Osteocyte (in vitro differentiated cells): Measurements from ENCODE around the gene KIAA1217. TPM values are rescaled to one million over a fixed set of nuclear protein-coding genes. Genes with fewer than 3 reads are reported as not detected.

Source experiments
- DNase-seq: peaks from one replicate; pipeline ENCODE4 v3.0.0; 2021; ENCODE audit warnings: mixed read lengths; ENCODE audit not compliant: unreplicated experiment; ENCODE audit errors: extremely low spot score
- H3K27ac Mint-ChIP-seq: one replicate; pipeline ENCODE4 v1.8.0; 2021; ENCODE audit warnings: mild to moderate bottlenecking, mixed read lengths; ENCODE audit not compliant: unreplicated experiment
- H3K27me3 Mint-ChIP-seq: one replicate; pipeline ENCODE4 v1.8.0; 2021; ENCODE audit warnings: mixed read lengths; ENCODE audit not compliant: unreplicated experiment
- H3K36me3 Mint-ChIP-seq: one replicate; pipeline ENCODE4 v1.8.0; 2021; ENCODE audit warnings: mixed read lengths; ENCODE audit not compliant: unreplicated experiment
- H3K4me1 Mint-ChIP-seq: one replicate; pipeline ENCODE4 v1.8.0; 2021; ENCODE audit warnings: mixed read lengths; ENCODE audit not compliant: unreplicated experiment
- H3K4me3 Mint-ChIP-seq: one replicate; pipeline ENCODE4 v1.8.0; 2021; ENCODE audit warnings: mild to moderate bottlenecking, moderate library complexity, mixed read lengths; ENCODE audit not compliant: unreplicated experiment
- H3K9me3 Mint-ChIP-seq: one replicate; pipeline ENCODE4 v1.8.0; 2021; ENCODE audit warnings: mixed read lengths; ENCODE audit not compliant: unreplicated experiment
- CTCF ChIP-seq: fragments of 200-600 bp; sonication (generic); IDR thresholded peaks from 2 replicates; pipeline ENCODE4 v1.5.0; 2021; ENCODE audit warnings: antibody characterized with exemption, mild to moderate bottlenecking, moderate library complexity
- total RNA-seq: library from RNA; stranded (reverse); gene quantifications from 2 replicates; pipeline ENCODE4 v1.2.1, GENCODE V29; 2021

The KIAA1217 gene
- total RNA-seq, 1 donor from 2014 or later = 2.8 TPM

- DNase-seq = no peak
- Mint-ChIP-seq H3K27ac (no peak overlapping the region), H3K4me3 (no peak overlapping the region), H3K9me3 (no peaks in the 10 kb centered on the region), H3K4me1 (peaks cover 23% of the 10 kb centered on the region), H3K27me3 (peaks cover 4% of the 10 kb centered on the region), H3K36me3 (no peaks in the 10 kb centered on the region)
- TF ChIP-seq CTCF = no peak
Observed at GRCh38 chr10:24207341-24207740, 1.6 kb upstream of the KIAA1217 start.

- Mint-ChIP-seq H3K36me3 (no peaks in the 10 kb centered on the region), H3K4me3 (peak overlapping the region; percentile 81), H3K9me3 (no peaks in the 10 kb centered on the region), H3K27me3 (peaks cover 4% of the 10 kb centered on the region), H3K27ac (peak overlapping the region; percentile 20), H3K4me1 (peaks cover 23% of the 10 kb centered on the region)
- TF ChIP-seq CTCF = no peak
- no peak for DNase-seq
Observed at GRCh38 chr10:24207781-24208611, 942 bp upstream of the KIAA1217 start.

- H3K27me3 Mint-ChIP-seq = peaks cover 8% of the 10 kb centered on the region
- peak overlapping the region; percentile 81 for H3K4me3 Mint-ChIP-seq
- peak overlapping the region; percentile 48 for H3K27ac Mint-ChIP-seq
- no peaks in the 10 kb centered on the region for H3K9me3 Mint-ChIP-seq
- no peak for TF ChIP-seq CTCF
- H3K4me1 Mint-ChIP-seq = peaks cover 23% of the 10 kb centered on the region
- no peak for DNase-seq
- no peaks in the 10 kb centered on the region for H3K36me3 Mint-ChIP-seq
Observed at GRCh38 chr10:24209432-24209771, 464 bp downstream of the KIAA1217 start.

- DNase-seq = no peak
- Mint-ChIP-seq H3K27ac (no peak overlapping the region), H3K4me1 (peaks cover 23% of the 10 kb centered on the region), H3K9me3 (no peaks in the 10 kb centered on the region), H3K36me3 (no peaks in the 10 kb centered on the region), H3K27me3 (peaks cover 8% of the 10 kb centered on the region), H3K4me3 (peak overlapping the region; percentile 81)
- no peak for TF ChIP-seq CTCF
Observed at GRCh38 chr10:24209946-24210491, 1.1 kb downstream of the KIAA1217 start.

GRCh38 chr10:24210501-24210900 is 1.6 kb downstream of the KIAA1217 start:
- no peak for DNase-seq
- no peak overlapping the region for H3K27ac Mint-ChIP-seq
- H3K9me3 Mint-ChIP-seq = no peaks in the 10 kb centered on the region
- no peaks in the 10 kb centered on the region for H3K36me3 Mint-ChIP-seq
- no peak for TF ChIP-seq CTCF
- peaks cover 8% of the 10 kb centered on the region for H3K27me3 Mint-ChIP-seq
- H3K4me1 Mint-ChIP-seq = peaks cover 23% of the 10 kb centered on the region
- H3K4me3 Mint-ChIP-seq = no peak overlapping the region
